Prostate gland (tissue), 2 donors: ENCODE results near the gene ABCC4. TPM values are rescaled to one million over a fixed set of nuclear protein-coding genes. Genes with fewer than 3 reads are reported as not detected.

Experiments
- DNase-seq: peaks from one replicate; pipeline ENCODE4 v3.0.0-alpha.2; 2019; ENCODE audit warnings: low spot score
- H3K27ac ChIP-seq, 2 donors: fragments of 200-600 bp; sonication (generic); 2 replicates each; pipeline ENCODE4 v1.5.1; 2017 to 2019
- H3K27me3 ChIP-seq: fragments of 200-600 bp; sonication (generic); replicated peaks from 2 replicates; pipeline ENCODE4 v1.5.1; 2019; ENCODE audit not compliant: insufficient read depth
- H3K36me3 ChIP-seq, 2 donors: fragments of 200-600 bp; sonication (generic); 1 replicate in 1 of 2; 2 replicates in 1 of 2; pipeline versions ENCODE4 v1.5.1 to v1.8.1; 2017 to 2019
- H3K4me1 ChIP-seq: fragments of 200-600 bp; sonication (generic); replicated peaks from 2 replicates; pipeline ENCODE4 v1.5.1; 2019
- H3K4me3 ChIP-seq, 2 donors: fragments of 200-600 bp; sonication (generic); 2 replicates each; pipeline ENCODE4 v1.5.1; 2017 to 2019
- H3K9me3 ChIP-seq: fragments of 200-600 bp; sonication (generic); 2 replicates; pipeline ENCODE4 v1.5.1; 2017
- POLR2A ChIP-seq: fragments of 450-650 bp; IDR thresholded peaks from one replicate; pipeline ENCODE4 v1.6.1; 2016; ENCODE audit warnings: antibody characterized with exemption, mild to moderate bottlenecking
- POLR2AphosphoS5 ChIP-seq: sonication (generic); formaldehyde crosslinking; IDR thresholded peaks from one replicate; pipeline ENCODE4 v1.6.1; 2017; ENCODE audit warnings: antibody characterized with exemption
- WGBS: methylation state at CpG from one replicate; pipeline ENCODE4 v1.1.5; 2018; 5-methylcytosine and 5-hydroxymethylcytosine counted together
- intact Hi-C: fragments of 100-400 bp; cut with DNase I; formaldehyde crosslinking; loops from one replicate; pipeline ENCODE4 v1.14.2; 2022
- total RNA-seq, 2 donors: library from RNA; depleted of rRNA; stranded (reverse); fragments of >200 nt; gene quantifications; one replicate each; pipeline ENCODE4 v1.1.0, GENCODE V29; 2016
- TF ChIP-seq, protein P1 (sequence below), 4 experiments: fragments of 200-600 bp in 2 of 4; fragments of 450-650 bp in 2 of 4; sonication (generic) in 2 of 4; IDR thresholded peaks; 1 replicate in 3 of 4; 2 replicates in 1 of 4; pipeline ENCODE4 v1.5.1; 2016 to 2019; ENCODE audit warnings: antibody characterized with exemption in 4 of 4, mild to moderate bottlenecking in 2 of 4, moderate library complexity in 2 of 4

ABCC4 gene, protein sequence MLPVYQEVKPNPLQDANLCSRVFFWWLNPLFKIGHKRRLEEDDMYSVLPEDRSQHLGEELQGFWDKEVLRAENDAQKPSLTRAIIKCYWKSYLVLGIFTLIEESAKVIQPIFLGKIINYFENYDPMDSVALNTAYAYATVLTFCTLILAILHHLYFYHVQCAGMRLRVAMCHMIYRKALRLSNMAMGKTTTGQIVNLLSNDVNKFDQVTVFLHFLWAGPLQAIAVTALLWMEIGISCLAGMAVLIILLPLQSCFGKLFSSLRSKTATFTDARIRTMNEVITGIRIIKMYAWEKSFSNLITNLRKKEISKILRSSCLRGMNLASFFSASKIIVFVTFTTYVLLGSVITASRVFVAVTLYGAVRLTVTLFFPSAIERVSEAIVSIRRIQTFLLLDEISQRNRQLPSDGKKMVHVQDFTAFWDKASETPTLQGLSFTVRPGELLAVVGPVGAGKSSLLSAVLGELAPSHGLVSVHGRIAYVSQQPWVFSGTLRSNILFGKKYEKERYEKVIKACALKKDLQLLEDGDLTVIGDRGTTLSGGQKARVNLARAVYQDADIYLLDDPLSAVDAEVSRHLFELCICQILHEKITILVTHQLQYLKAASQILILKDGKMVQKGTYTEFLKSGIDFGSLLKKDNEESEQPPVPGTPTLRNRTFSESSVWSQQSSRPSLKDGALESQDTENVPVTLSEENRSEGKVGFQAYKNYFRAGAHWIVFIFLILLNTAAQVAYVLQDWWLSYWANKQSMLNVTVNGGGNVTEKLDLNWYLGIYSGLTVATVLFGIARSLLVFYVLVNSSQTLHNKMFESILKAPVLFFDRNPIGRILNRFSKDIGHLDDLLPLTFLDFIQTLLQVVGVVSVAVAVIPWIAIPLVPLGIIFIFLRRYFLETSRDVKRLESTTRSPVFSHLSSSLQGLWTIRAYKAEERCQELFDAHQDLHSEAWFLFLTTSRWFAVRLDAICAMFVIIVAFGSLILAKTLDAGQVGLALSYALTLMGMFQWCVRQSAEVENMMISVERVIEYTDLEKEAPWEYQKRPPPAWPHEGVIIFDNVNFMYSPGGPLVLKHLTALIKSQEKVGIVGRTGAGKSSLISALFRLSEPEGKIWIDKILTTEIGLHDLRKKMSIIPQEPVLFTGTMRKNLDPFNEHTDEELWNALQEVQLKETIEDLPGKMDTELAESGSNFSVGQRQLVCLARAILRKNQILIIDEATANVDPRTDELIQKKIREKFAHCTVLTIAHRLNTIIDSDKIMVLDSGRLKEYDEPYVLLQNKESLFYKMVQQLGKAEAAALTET (N-terminal part only)
- total RNA-seq: 10 to 100 TPM; 33.3 to 48.4 TPM

DNA sequence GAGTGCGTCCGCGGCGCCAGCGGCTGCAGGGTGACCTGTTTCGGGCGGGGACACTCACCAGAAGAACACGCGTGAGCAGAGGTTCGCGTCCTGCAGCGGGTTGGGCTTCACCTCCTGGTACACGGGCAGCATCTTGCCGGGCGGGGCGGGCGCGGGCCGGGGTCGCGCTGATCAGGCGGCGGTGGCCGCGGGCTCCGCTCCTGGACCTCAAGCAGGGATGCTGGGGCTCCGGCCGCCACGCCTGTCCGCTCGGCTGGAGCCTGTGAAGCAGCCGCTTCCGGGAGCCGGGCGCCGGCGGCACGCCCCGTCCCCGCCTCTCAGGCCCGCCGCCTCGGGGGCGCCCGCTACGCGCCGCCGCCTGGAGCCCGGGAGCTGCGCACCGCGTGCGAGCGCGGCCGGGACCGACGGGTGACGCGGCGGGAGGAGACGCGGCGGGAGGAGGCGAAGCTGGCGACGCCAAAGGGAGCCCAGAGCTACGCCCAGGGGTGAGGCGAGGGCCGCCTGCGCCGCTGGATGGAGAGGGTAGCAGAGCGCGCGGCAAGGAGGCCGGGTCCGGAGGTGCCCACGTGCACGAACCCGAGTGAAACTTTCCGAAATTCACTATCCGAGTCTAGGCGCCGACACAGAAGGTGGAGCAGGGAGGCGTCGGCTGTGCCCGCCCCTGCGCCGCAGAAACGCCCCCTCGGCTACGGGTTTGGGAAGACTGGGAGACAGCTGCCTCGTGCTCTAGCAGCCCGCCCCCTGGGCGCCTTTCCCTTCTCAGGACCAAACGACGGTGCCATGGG, at the start of gene ABCC4:
Gene ABCC4, minus strand, starts transcription at position 269 of the 785 bp plus-strand sequence. Its CDS starts 137 bp downstream, at position 132.
- intact Hi-C loops: no loop called here
- peak; percentile 57 for TF ChIP-seq POLR2AphosphoS5
- TF ChIP-seq POLR2A: peak; percentile 33
- TF ChIP-seq, protein P1, sequence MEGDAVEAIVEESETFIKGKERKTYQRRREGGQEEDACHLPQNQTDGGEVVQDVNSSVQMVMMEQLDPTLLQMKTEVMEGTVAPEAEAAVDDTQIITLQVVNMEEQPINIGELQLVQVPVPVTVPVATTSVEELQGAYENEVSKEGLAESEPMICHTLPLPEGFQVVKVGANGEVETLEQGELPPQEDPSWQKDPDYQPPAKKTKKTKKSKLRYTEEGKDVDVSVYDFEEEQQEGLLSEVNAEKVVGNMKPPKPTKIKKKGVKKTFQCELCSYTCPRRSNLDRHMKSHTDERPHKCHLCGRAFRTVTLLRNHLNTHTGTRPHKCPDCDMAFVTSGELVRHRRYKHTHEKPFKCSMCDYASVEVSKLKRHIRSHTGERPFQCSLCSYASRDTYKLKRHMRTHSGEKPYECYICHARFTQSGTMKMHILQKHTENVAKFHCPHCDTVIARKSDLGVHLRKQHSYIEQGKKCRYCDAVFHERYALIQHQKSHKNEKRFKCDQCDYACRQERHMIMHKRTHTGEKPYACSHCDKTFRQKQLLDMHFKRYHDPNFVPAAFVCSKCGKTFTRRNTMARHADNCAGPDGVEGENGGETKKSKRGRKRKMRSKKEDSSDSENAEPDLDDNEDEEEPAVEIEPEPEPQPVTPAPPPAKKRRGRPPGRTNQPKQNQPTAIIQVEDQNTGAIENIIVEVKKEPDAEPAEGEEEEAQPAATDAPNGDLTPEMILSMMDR (IDR thresholded peaks at IDR 0.05): peak in 1 of 4 experiments; percentile 2

DNA sequence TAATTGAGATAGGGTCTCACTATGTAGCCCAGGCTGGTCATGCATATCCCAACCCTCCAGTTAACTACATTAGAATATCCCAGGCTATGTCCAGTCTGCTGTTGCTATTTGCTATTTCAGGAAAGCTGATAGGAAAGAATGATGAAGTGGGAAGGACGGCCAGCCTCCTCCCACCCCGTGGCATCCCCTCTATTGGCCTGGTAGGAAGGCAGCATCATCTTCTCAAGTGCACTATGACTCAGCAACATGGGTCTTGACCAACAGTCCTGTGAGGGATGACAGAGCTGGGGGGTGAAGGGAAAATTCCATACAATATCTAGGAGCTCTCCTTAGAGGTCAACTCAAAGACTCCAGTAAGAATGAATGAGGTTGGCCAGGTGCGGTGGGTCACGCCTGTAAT, 48.0 kb upstream of the ABCC4 start:
- WGBS: 66% methylated on average over 4 of the region's 4 CpGs
- TF ChIP-seq POLR2A (no peak), POLR2AphosphoS5 (no peak)
- TF ChIP-seq, protein P1 (IDR thresholded peaks at IDR 0.05): no peak
- H3K27ac ChIP-seq: no peak overlapping the region
- no peaks in the 10 kb centered on the region for H3K9me3 ChIP-seq
- DNase-seq: no peak
- no peaks in the 10 kb centered on the region for H3K36me3 ChIP-seq
- no peaks in the 10 kb centered on the region for H3K4me1 ChIP-seq
- H3K27me3 ChIP-seq: no peaks in the 10 kb centered on the region
- intact Hi-C loops: no loop called here
- H3K4me3 ChIP-seq: no peak overlapping the region

More for the DNA sequence above, at the start of gene ABCC4:
- DNase-seq: peak; percentile 76
- H3K4me3 ChIP-seq: peak within 1 kb of the TSS; percentile 74 to 88
- no peaks in the 10 kb centered on the region for H3K4me1 ChIP-seq
- under 1% methylated on average over 50 of the region's 98 CpGs for WGBS
- no peaks in the 10 kb centered on the region for H3K9me3 ChIP-seq
- no peaks in the 10 kb centered on the region for H3K27me3 ChIP-seq
- H3K27ac ChIP-seq: peak within 1 kb of the TSS; percentile 81 to 89
- no peaks in the 10 kb centered on the region for H3K36me3 ChIP-seq

DNA sequence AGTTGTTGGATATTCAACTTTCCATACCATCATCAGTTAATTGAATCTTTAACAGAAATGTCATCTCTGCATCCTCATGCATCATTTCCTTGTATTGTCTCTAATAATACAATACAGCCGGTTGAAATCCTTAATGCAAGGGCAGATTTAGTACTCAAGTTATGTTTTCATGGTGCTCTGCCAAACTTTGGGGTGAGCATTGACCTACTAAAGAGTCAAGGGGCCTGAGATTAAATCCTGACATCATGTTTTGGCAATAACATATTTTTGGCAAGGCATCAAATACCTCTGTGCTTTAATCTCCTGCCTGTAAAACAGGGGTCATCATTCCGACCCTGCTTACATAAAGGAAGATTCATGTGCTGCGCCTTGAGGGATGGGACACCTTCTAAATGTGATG, 42.7 kb upstream of the ABCC4 start:
- no peak for TF ChIP-seq POLR2A
- TF ChIP-seq, protein P1 (IDR thresholded peaks at IDR 0.05): no peak
- TF ChIP-seq POLR2AphosphoS5: no peak
- H3K27me3 ChIP-seq: no peaks in the 10 kb centered on the region
- H3K9me3 ChIP-seq: no peaks in the 10 kb centered on the region
- H3K27ac ChIP-seq: no peak overlapping the region
- intact Hi-C loops: no loop called here
- DNase-seq: no peak
- no peak overlapping the region for H3K4me3 ChIP-seq
- WGBS: 53% methylated on average over 3 of the region's 3 CpGs
- H3K4me1 ChIP-seq: no peaks in the 10 kb centered on the region
- no peaks in the 10 kb centered on the region for H3K36me3 ChIP-seq

DNA sequence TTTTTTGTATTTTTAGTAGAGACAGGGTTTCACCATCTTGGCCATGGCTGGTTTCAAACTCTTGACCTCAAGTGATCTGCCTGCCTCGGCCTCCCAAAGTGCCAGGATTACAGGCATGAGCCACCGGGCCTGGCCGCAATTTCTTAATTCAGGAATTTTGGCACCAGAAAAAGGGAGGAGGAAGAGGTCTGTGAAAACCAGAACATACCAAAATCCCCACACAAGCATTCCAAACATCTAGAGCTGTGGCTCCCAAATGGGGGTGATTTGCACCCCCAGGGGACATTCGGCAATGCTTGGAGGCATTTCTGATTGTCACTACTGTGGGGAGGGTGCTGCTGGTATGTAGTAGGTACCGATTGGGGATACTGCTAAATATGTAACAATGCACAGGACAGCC, 40.2 kb upstream of the ABCC4 start:
- intact Hi-C loops: no loop called here
- no peak for TF ChIP-seq POLR2AphosphoS5
- TF ChIP-seq, protein P1 (IDR thresholded peaks at IDR 0.05): no peak
- no peak for DNase-seq
- Histone ChIP-seq H3K36me3 (no peaks in the 10 kb centered on the region), H3K4me1 (no peaks in the 10 kb centered on the region), H3K27ac (no peak overlapping the region), H3K27me3 (no peaks in the 10 kb centered on the region), H3K4me3 (no peak overlapping the region), H3K9me3 (no peaks in the 10 kb centered on the region)
- 88% methylated on average over 5 of the region's 5 CpGs for WGBS
